Breast epithelium (tissue), 4 donors: ENCODE data around the gene WNK3. TPM values are rescaled to one million over a fixed set of nuclear protein-coding genes. Genes with fewer than 3 reads are reported as not detected.
"Not testable (repeated sequence)": the region's sequence is repeated elsewhere in the genome, so short reads cannot be mapped to it uniquely, and the experiment has no call there.

Source experiments
- DNase-seq, 2 donors: peaks; one replicate each; pipeline ENCODE4 v3.0.0-alpha.2; 2019; ENCODE audit warnings: low spot score in 2 of 2
- H3K27ac ChIP-seq, 2 donors: fragments of 200-600 bp; sonication (generic) in 1 of 2; one replicate each; pipeline ENCODE4 v1.5.1; 2016 to 2019; ENCODE audit warnings: mild to moderate bottlenecking in 1 of 2
- H3K27me3 ChIP-seq, 2 donors: fragments of 200-600 bp; sonication (generic) in 1 of 2; one replicate each; pipeline versions ENCODE4 v1.5.1 to v1.6.0; 2017 to 2019; ENCODE audit warnings: control low read depth in 1 of 2, mild to moderate bottlenecking in 1 of 2
- H3K36me3 ChIP-seq: fragments of 200-600 bp; one replicate; pipeline ENCODE4 v1.5.1; 2019
- H3K4me1 ChIP-seq, 2 donors: fragments of 200-600 bp; sonication (generic); one replicate each; pipeline ENCODE4 v1.5.1; 2016 to 2019; ENCODE audit warnings: control low read depth in 1 of 2
- H3K4me3 ChIP-seq, 3 donors: fragments of 200-600 bp; sonication (generic); 1 replicate in 2 of 3; 2 replicates in 1 of 3; pipeline ENCODE4 v1.5.1; 2016 to 2019; ENCODE audit warnings: mild to moderate bottlenecking in 3 of 3, moderate library complexity in 2 of 3
- H3K9me3 ChIP-seq, 2 donors: fragments of 200-600 bp; sonication (generic) in 1 of 2; one replicate each; pipeline ENCODE4 v1.5.1; 2016 to 2019; ENCODE audit warnings: control low read depth in 1 of 2
- CTCF ChIP-seq, 3 donors: fragments of 450-650 bp; IDR thresholded peaks; one replicate each; pipeline ENCODE4 v1.5.1; 2016 to 2017; ENCODE audit warnings: antibody characterized with exemption in 3 of 3, mild to moderate bottlenecking in 3 of 3, moderate library complexity in 3 of 3
- POLR2A ChIP-seq: fragments of 450-650 bp; IDR thresholded peaks from one replicate; pipeline ENCODE4 v1.6.1; 2016; ENCODE audit warnings: antibody characterized with exemption, mild to moderate bottlenecking, moderate library complexity
- POLR2AphosphoS5 ChIP-seq, 3 donors: sonication (generic); formaldehyde crosslinking; IDR thresholded peaks; one replicate each; pipeline ENCODE4 v1.6.1; 2017; ENCODE audit warnings: antibody characterized with exemption in 3 of 3
- intact Hi-C: fragments of 100-400 bp; cut with DNase I; formaldehyde crosslinking; loops from one replicate; pipeline ENCODE4 v1.15.1; 2023; ENCODE audit warnings: low total_unique reads
- total RNA-seq, 3 donors: library from RNA; depleted of rRNA; stranded (reverse); fragments of >200 nt; gene quantifications; one replicate each; pipeline ENCODE4 v1.1.0, GENCODE V29; 2016

Gene WNK3
- total RNA-seq: 1 to 10 TPM; 1.3 to 5.4 (median 3.3) TPM

GRCh38 chrX:54357414-54358377 is at the start of gene WNK3:
Gene WNK3, minus strand, starts transcription at chrX:54358046.
- Histone ChIP-seq H3K27ac (peak within 1 kb of the TSS; percentile 90), H3K4me1 (no peaks in the 10 kb centered on the region)
- peak; percentile 65 to 79 for DNase-seq

GRCh38 chrX:54407266-54407665 is 49.4 kb upstream of the WNK3 start:
- intact Hi-C loops: no loop called here
- Histone ChIP-seq H3K9me3 (no peaks in the 10 kb centered on the region), H3K4me1 (no peaks in the 10 kb centered on the region), H3K27me3 (peaks cover 0 to 22% of the 10 kb centered on the region in 2 donors), H3K4me3 (no peak overlapping the region), H3K36me3 (no peaks in the 10 kb centered on the region), H3K27ac (no peak overlapping the region)
- TF ChIP-seq CTCF (IDR thresholded peaks at IDR 0.05) (no peak), POLR2A (no peak), POLR2AphosphoS5 (IDR thresholded peaks at IDR 0.05) (no peak)
- DNase-seq: no peak

More at GRCh38 chrX:54357414-54358377, at the start of gene WNK3:
- Histone ChIP-seq H3K4me3 (peak within 1 kb of the TSS; percentile 48 to 78 (median 56)), H3K9me3 (peaks cover 4 to 6% of the 10 kb centered on the region in 2 donors), H3K36me3 (no peaks in the 10 kb centered on the region), H3K27me3 (peaks cover 0 to 34% of the 10 kb centered on the region in 2 donors)
- TF ChIP-seq POLR2A (no peak), CTCF (IDR thresholded peaks at IDR 0.05) (no peak), POLR2AphosphoS5 (IDR thresholded peaks at IDR 0.05) (peak in 1 of 3 donors; percentile 54)
- intact Hi-C loops: no loop called here

GRCh38 chrX:54397113-54397512 is 39.3 kb upstream of the WNK3 start:
- Histone ChIP-seq H3K4me1 (no peaks in the 10 kb centered on the region), H3K36me3 (no peaks in the 10 kb centered on the region), H3K27ac (peak overlapping the region in 1 of 2 donors; percentile 38), H3K27me3 (peaks cover 0 to 4% of the 10 kb centered on the region in 2 donors), H3K9me3 (no peaks in the 10 kb centered on the region), H3K4me3 (no peak overlapping the region)
- no peak for TF ChIP-seq POLR2A
- TF ChIP-seq POLR2AphosphoS5 (IDR thresholded peaks at IDR 0.05): no peak
- TF ChIP-seq CTCF (IDR thresholded peaks at IDR 0.05): no peak
- peak in 1 of 2 donors; percentile 43 for DNase-seq
- intact Hi-C loops: no loop called here

GRCh38 chrX:54386314-54386713 is 28.5 kb upstream of the WNK3 start:
- H3K27ac ChIP-seq: no peak overlapping the region
- DNase-seq: no peak
- no peaks in the 10 kb centered on the region for H3K4me1 ChIP-seq
- no peaks in the 10 kb centered on the region for H3K36me3 ChIP-seq
- H3K9me3 ChIP-seq: no peaks in the 10 kb centered on the region
- intact Hi-C loops: no loop called here
- TF ChIP-seq CTCF (IDR thresholded peaks at IDR 0.05): no peak
- TF ChIP-seq POLR2A: no peak
- TF ChIP-seq POLR2AphosphoS5 (IDR thresholded peaks at IDR 0.05): no peak
- H3K27me3 ChIP-seq: peaks cover 0 to 3% of the 10 kb centered on the region in 2 donors
- no peak overlapping the region for H3K4me3 ChIP-seq

GRCh38 chrX:54384661-54385060 is 26.8 kb upstream of the WNK3 start:
- H3K4me1 ChIP-seq, H3K36me3 ChIP-seq, intact Hi-C loops, H3K27ac ChIP-seq, DNase-seq, H3K4me3 ChIP-seq, H3K27me3 ChIP-seq, H3K9me3 ChIP-seq: not testable (repeated sequence)
